BLaER1 (cell line): ENCODE data around the gene CHAC1.

Experiments
- H3K27ac ChIP-seq: shearing (Covaris generic); formaldehyde crosslinking; 2 replicates; pipeline ENCODE4 v1.8.1; 2022
- H3K27me3 ChIP-seq: shearing (Covaris generic); formaldehyde crosslinking; 2 replicates; pipeline ENCODE4 v1.8.1; 2022
- H3K36me3 ChIP-seq: shearing (Covaris generic); formaldehyde crosslinking; 2 replicates; pipeline ENCODE4 v1.8.1; 2022
- H3K4me1 ChIP-seq: shearing (Covaris generic); formaldehyde crosslinking; 2 replicates; pipeline ENCODE4 v1.8.1; 2022
- H3K4me2 ChIP-seq: shearing (Covaris generic); formaldehyde crosslinking; 2 replicates; pipeline ENCODE4 v1.8.1; 2022
- H3K4me3 ChIP-seq: shearing (Covaris generic); formaldehyde crosslinking; 2 replicates; pipeline ENCODE4 v1.8.1; 2022
- H3K9ac ChIP-seq: shearing (Covaris generic); formaldehyde crosslinking; 2 replicates; pipeline ENCODE4 v1.8.1; 2022
- H3K9me3 ChIP-seq: shearing (Covaris generic); formaldehyde crosslinking; 2 replicates; pipeline ENCODE4 v1.8.1; 2022
- H4K20me1 ChIP-seq: shearing (Covaris generic); formaldehyde crosslinking; 2 replicates; pipeline ENCODE4 v1.8.1; 2022
- Cebpa-rat ChIP-seq: shearing (Covaris generic); IDR thresholded peaks from 2 replicates; pipeline ENCODE4 v1.8.1; 2022

The CHAC1 gene

DNA sequence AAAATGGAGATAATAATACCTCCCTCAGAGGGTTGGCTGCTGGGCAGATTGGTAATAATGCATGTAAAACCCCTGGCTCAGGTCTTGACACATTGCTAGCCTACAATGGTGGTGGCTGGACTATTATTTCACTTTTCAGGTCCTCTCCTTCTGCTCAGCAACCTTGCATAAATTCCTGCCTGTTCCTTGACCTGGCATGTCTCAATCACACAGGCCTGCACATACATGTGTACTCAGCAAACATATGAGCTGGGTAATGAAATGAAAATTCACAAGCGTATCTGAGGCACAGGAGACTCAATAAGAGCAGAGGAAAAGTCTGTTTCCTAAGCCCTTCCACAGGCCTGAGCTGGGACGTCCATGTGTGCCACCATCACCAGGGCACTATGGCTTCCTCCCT, 41.6 kb upstream of the CHAC1 start:
- Histone ChIP-seq H3K4me2 (peak overlapping the region; percentile 93), H3K36me3 (no peaks in the 10 kb centered on the region), H4K20me1 (no peaks in the 10 kb centered on the region), H3K4me3 (no peak overlapping the region), H3K27ac (peak overlapping the region; percentile 95), H3K9me3 (no peaks in the 10 kb centered on the region), H3K9ac (peak overlapping the region; percentile 73), H3K27me3 (no peaks in the 10 kb centered on the region), H3K4me1 (peaks cover 96% of the 10 kb centered on the region)
- no peak for TF ChIP-seq Cebpa-rat

DNA sequence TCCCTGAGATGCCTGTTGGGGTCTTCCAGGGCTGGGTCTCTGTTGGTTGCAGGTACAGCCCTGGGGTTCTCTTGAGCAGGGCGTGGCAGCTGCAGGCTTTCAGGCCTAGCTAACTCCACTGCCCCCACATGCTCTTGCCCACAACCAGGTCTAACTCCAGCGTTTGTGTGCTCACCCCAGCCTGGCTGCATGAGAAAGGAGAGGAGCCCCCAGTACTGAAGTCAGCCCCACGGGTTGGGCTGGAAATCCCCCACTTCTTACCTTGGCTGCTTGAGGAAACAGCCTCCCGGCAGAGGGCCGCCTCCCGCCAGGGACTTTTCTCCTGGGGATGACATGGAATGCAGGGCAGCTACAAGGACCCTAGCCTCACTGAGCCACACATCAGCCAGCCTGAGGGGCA, 40.8 kb upstream of the CHAC1 start:
- no peak overlapping the region for H3K4me3 ChIP-seq
- peak overlapping the region; percentile 19; the same call in 1 of the 2 replicates for H3K27ac ChIP-seq
- H3K4me1 ChIP-seq: peaks cover 96% of the 10 kb centered on the region
- H3K9me3 ChIP-seq: no peaks in the 10 kb centered on the region
- peak overlapping the region; percentile 93 for H3K4me2 ChIP-seq
- TF ChIP-seq Cebpa-rat: no peak
- no peaks in the 10 kb centered on the region for H4K20me1 ChIP-seq
- no peaks in the 10 kb centered on the region for H3K36me3 ChIP-seq
- H3K9ac ChIP-seq: no peak overlapping the region
- H3K27me3 ChIP-seq: no peaks in the 10 kb centered on the region

DNA sequence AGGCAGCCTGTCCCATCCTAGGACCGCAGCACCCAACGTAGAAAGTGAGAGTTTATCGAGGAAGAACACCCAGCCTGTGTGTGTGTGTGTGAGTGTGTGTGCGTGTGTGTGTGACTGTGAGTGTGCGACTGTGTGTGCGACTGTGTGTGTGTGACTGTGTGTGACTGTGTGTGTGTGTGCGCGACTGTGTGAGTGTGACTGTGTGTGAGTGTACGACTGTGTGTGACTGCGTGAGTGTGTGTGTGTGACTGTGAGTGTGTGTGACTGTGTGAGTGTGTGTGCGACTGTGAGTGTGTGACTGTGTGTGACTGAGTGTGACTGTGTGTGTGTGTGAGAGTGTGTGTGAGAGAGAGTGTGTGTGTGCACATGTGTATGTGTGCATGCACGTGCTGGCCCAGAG, 39.3 kb upstream of the CHAC1 start:
- Histone ChIP-seq H3K4me2 (no peak overlapping the region), H3K36me3 (no peaks in the 10 kb centered on the region), H3K27me3 (no peaks in the 10 kb centered on the region), H3K9ac (no peak overlapping the region), H3K9me3 (no peaks in the 10 kb centered on the region), H3K27ac (no peak overlapping the region), H3K4me1 (peaks cover 94% of the 10 kb centered on the region), H4K20me1 (no peaks in the 10 kb centered on the region), H3K4me3 (no peak overlapping the region)
- TF ChIP-seq Cebpa-rat: no peak

DNA sequence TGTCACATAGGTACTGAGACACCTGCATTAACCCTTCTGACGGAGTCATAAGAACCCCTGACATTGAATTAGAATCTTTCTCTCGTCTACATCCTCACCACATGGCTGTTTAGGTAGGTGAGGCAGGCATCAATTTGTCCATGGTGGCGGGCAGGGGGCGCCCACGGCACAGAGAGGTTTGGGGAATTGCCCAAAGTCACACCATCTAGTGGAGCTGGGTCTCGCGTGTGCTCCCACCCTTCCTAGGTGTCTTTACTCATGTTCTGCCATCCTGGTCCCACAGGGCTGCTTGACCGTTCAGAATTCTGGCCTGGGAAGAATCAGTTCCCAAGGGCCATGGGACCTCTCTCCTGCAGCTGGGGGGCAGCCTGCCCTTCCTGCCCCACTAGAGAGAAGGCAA, 38.8 kb upstream of the CHAC1 start:
- no peak for TF ChIP-seq Cebpa-rat
- Histone ChIP-seq H3K36me3 (no peaks in the 10 kb centered on the region), H3K9ac (peak overlapping the region; percentile 15; the same call in 1 of the 2 replicates), H3K9me3 (no peaks in the 10 kb centered on the region), H3K4me3 (no peak overlapping the region), H3K4me1 (peaks cover 89% of the 10 kb centered on the region), H3K27ac (peak overlapping the region; percentile 6; the same call in 1 of the 2 replicates), H3K27me3 (no peaks in the 10 kb centered on the region), H3K4me2 (peak overlapping the region; percentile 29; the same call in 1 of the 2 replicates), H4K20me1 (no peaks in the 10 kb centered on the region)

DNA sequence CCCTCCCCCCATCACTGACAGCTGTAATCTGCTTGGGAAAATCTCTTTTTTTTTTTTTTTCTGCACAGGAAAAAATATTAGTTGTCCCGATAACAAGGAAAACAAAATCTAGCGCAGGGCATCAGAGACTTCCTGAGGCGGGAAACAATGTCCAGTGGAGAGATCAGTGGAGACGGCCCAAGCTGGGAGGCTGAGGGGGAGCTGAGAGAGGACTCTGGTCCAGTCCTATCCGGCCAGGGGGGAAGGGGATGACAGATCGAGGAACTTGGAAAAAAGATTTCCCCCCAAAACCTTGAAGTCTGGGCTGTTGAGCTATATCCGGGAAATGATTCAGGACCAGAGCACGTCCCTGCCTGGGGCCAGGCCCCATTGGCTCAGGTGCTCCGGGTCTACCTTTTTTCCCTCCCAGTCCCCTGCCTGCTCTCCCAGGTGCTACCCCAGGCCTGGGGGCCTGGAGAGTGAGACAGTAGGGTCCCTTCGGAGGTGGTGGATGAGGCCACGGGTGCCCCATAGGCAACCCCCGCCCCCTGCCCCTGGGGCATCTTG, 38.1 kb upstream of the CHAC1 start:
- H3K4me1 ChIP-seq: peaks cover 82% of the 10 kb centered on the region
- no peak overlapping the region for H3K27ac ChIP-seq
- no peaks in the 10 kb centered on the region for H3K27me3 ChIP-seq
- peak overlapping the region; percentile 29 for H3K4me2 ChIP-seq
- no peaks in the 10 kb centered on the region for H3K36me3 ChIP-seq
- H3K4me3 ChIP-seq: no peak overlapping the region
- H3K9me3 ChIP-seq: no peaks in the 10 kb centered on the region
- H3K9ac ChIP-seq: no peak overlapping the region; the same call in 1 of the 2 replicates
- H4K20me1 ChIP-seq: no peaks in the 10 kb centered on the region
- no peak for TF ChIP-seq Cebpa-rat

DNA sequence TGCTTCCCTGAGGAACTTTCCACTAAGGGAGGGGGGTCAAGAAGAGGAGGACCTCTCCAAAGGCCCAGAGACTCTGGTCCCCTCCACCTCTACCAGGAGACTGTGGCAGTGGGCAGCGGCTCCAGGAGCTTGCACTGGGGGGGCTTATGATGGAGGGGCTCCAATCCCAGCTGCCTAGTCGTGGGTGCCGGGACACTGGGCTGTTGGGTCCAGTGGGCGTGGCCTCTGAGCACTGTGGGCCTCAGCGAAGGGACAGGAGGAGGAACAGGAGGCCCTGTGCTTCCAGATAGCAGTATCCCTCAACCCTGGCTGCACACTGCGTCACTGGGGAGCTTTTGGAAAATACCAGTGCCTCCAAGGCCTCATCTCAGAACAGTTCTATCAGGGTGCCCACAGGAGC, 37.6 kb upstream of the CHAC1 start:
- no peak overlapping the region for H3K27ac ChIP-seq
- no peak overlapping the region for H3K9ac ChIP-seq
- no peaks in the 10 kb centered on the region for H3K27me3 ChIP-seq
- H3K4me2 ChIP-seq: peak overlapping the region; percentile 29; the same call in 1 of the 2 replicates
- no peaks in the 10 kb centered on the region for H3K36me3 ChIP-seq
- H3K9me3 ChIP-seq: no peaks in the 10 kb centered on the region
- H4K20me1 ChIP-seq: no peaks in the 10 kb centered on the region
- no peak for TF ChIP-seq Cebpa-rat
- peaks cover 77% of the 10 kb centered on the region for H3K4me1 ChIP-seq
- H3K4me3 ChIP-seq: no peak overlapping the region

DNA sequence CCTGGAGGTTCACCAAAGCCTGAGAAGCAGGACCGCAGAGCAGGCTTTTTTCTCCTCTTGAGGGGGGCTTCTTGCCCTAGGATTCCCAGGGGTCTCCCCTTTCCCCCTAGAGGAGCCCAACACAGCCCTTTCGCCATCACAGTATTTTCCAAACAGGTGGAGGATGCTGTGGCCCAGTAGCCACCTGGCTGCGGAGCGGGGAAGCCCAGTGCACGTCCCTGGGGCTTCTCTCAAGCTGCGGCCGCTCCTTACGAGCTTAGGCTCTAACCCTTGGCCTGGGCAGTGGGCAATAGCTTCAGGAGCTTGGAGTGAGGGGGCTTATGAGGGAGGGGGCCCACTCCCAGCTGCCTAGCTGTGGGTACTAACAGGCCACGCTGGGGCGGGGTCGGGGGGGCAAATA, 35.7 kb upstream of the CHAC1 start:
- no peak overlapping the region for H3K4me3 ChIP-seq
- no peak overlapping the region for H3K9ac ChIP-seq
- H3K27me3 ChIP-seq: no peaks in the 10 kb centered on the region
- TF ChIP-seq Cebpa-rat: no peak
- H3K27ac ChIP-seq: no peak overlapping the region
- H3K4me1 ChIP-seq: peaks cover 65% of the 10 kb centered on the region
- no peaks in the 10 kb centered on the region for H3K9me3 ChIP-seq
- no peaks in the 10 kb centered on the region for H3K36me3 ChIP-seq
- H3K4me2 ChIP-seq: peak overlapping the region; percentile 81
- no peaks in the 10 kb centered on the region for H4K20me1 ChIP-seq

DNA sequence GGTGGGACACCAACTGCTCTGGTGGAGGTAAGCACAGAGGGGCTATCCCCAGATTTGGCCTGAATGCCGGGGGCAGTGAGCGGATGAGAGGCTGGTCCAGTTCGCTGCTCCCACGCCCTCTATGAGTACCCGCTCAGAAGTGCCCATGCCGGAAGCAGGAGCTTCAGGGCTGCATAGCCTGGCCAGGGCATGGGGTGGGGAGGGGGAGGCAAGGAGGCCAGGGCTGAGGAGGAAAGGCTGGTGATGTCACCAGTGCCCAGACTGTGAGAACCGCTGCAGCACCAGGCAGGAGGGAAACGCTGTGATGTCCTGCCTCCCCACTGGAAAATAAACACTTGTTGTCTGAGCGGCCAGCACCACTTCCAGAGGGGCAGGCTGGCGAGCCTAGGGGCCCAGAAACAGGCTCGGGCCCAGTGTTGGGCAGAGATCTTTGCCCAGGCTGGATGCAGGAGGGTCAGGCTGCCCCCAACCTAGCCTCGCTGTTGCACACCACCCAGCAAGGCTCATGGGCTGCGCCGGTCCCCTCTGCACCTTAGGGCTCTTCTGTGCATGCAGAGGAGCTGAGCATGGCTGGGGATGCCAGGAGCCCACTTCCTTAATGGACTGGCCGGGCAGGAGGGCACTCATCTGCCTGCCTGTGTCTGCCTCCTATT, 35.0 kb upstream of the CHAC1 start:
- Histone ChIP-seq H3K27me3 (peaks cover under 1% of the 10 kb centered on the region; the same call in 1 of the 2 replicates), H3K9ac (no peak overlapping the region), H3K36me3 (no peaks in the 10 kb centered on the region), H3K4me1 (peaks cover 66% of the 10 kb centered on the region), H4K20me1 (no peaks in the 10 kb centered on the region), H3K27ac (peak overlapping the region; percentile 5; the same call in 1 of the 2 replicates), H3K9me3 (no peaks in the 10 kb centered on the region), H3K4me2 (peak overlapping the region; percentile 81), H3K4me3 (no peak overlapping the region)
- no peak for TF ChIP-seq Cebpa-rat

DNA sequence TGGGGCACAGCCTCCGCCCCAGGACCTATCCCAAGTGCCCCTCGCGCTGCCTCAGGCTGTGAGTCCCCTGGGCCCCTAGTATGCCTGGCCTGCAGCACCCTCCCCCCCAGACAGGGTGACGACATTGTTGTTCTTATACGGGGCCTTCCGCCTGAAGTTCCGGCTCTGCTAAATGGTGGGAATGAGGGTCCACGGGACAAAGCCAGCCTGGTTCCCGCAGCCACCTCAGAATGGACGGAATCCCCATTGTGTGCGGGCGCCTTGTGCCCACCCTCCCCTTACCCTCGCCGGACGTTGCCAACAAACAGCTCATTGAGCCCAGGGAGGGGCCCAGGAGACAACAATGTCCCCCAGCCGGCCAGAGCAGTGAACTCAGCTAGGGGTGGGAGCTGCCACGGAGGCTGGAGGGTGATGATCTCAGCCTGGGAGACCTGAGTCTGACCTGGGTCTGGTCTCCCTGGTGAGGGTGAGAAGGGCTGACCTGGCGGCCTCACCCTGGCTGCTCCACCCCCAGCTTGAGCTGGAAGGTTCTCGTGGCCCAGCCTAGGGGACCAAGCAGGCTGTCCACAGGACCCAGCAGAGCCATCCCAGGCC, 34.4 kb upstream of the CHAC1 start:
- peaks cover 67% of the 10 kb centered on the region for H3K4me1 ChIP-seq
- H3K9ac ChIP-seq: no peak overlapping the region
- no peaks in the 10 kb centered on the region for H3K9me3 ChIP-seq
- peaks cover 7% of the 10 kb centered on the region for H3K27me3 ChIP-seq
- peak overlapping the region; percentile 5; the same call in 1 of the 2 replicates for H3K27ac ChIP-seq
- H4K20me1 ChIP-seq: no peaks in the 10 kb centered on the region
- H3K36me3 ChIP-seq: no peaks in the 10 kb centered on the region
- peak overlapping the region; percentile 81; the same call in 1 of the 2 replicates for H3K4me2 ChIP-seq
- no peak overlapping the region for H3K4me3 ChIP-seq
- TF ChIP-seq Cebpa-rat: no peak

DNA sequence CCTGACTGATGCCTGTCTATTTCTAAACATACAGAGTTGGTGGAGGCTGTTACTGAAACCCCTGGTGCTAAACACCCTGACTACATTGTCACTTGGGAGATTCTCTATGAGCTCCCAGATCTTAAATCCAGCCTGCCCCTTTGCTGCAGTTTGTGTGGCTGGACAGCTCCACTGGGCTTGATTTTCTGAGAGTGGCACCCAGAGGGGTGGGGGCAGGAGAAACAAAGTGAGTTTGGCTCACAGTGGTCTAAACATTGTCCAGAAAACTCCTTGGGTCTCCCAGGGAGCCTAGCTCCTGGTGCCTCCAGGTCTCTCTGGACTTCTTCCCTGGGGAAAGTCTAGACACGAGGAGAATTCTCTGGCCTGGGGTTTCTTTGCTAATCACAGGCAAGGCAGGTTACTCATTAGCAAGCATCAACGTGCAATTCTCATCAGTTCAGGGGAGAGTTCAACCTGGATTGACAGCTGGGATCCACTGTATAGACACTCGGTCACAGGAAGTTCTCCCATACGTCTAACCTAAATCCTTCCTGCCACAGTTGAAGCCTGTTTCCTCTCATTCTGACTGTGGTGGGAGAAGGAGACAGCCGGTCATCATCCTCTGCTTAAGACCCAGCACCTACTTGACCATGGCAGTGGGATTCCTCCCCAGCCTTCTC, 31.2 kb upstream of the CHAC1 start:
- Histone ChIP-seq H3K4me1 (peaks cover 59% of the 10 kb centered on the region), H3K9ac (no peak overlapping the region), H3K36me3 (no peaks in the 10 kb centered on the region), H3K4me3 (no peak overlapping the region), H4K20me1 (peaks cover 2% of the 10 kb centered on the region; the same call in 1 of the 2 replicates), H3K27ac (no peak overlapping the region), H3K9me3 (no peaks in the 10 kb centered on the region), H3K4me2 (peak overlapping the region; percentile 38), H3K27me3 (peaks cover 39% of the 10 kb centered on the region)
- TF ChIP-seq Cebpa-rat: no peak
